Measurements from ENCODE around the gene FGF2. TPM values are rescaled to one million over a fixed set of nuclear protein-coding genes. Genes with fewer than 3 reads are reported as not detected.

The FGF2 gene
- total RNA-seq, 1 experiment from 2014 or later, result 99.0 TPM

GRCh38 chr4:122777846-122778673, 48.6 kb upstream of the FGF2 start:
- no peak overlapping the region for H3K27ac Mint-ChIP-seq

More at GRCh38 chr4:122777846-122778673, 48.6 kb upstream of the FGF2 start:
- Histone ChIP-seq H4K8ac (replicated peaks; ENCODE audit: insufficient read length, low read depth, low read length) (no peak overlapping the region), H2AK5ac (ENCODE audit: insufficient read length, low read length) (no peak overlapping the region), H3K18ac (ENCODE audit: insufficient read length, low read depth, low read length) (no peak overlapping the region), H3K14ac (ENCODE audit: insufficient read depth, low read length) (no peak overlapping the region), H3K23me2 (ENCODE audit: insufficient read length, low read depth, low read length, poor library complexity, severe bottlenecking) (no peaks in the 10 kb centered on the region), H3K9me3 (ENCODE audit: control insufficient read depth, low read depth, low read length) (no peaks in the 10 kb centered on the region), H3K27me3 (ENCODE audit: insufficient read depth, low read length) (no peaks in the 10 kb centered on the region), H3T11ph (ENCODE audit: low read length) (no peak overlapping the region), H2BK120ac (ENCODE audit: low read depth, low read length, poor library complexity, severe bottlenecking) (no peak overlapping the region), H3K27ac (ENCODE audit: insufficient read length, low read depth, low read length) (no peak overlapping the region), H4K91ac (ENCODE audit: insufficient read length, low read depth, low read length) (no peak overlapping the region), H3K4me1 (ENCODE audit: insufficient read depth, low read length) (peaks cover 2% of the 10 kb centered on the region; the same call in 1 of the 2 replicates), H4K5ac (ENCODE audit: insufficient read length, low read depth, low read length) (no peak overlapping the region), H3K79me2 (ENCODE audit: insufficient read depth, low read length) (no peaks in the 10 kb centered on the region), H4K20me1 (ENCODE audit: control insufficient read depth, insufficient read depth, insufficient read length) (no peaks in the 10 kb centered on the region), H2BK5ac (ENCODE audit: insufficient read length, low read length) (no peak overlapping the region), H3K79me1 (ENCODE audit: insufficient read depth, low read depth, low read length, poor library complexity, severe bottlenecking) (no peaks in the 10 kb centered on the region), H3K23ac (ENCODE audit: insufficient read length, low read depth, low read length) (no peak overlapping the region), H2BK12ac (ENCODE audit: insufficient read length, low read depth, low read length) (no peak overlapping the region), H2BK20ac (ENCODE audit: low read depth, low read length, poor library complexity, severe bottlenecking) (no peak overlapping the region), H3K4ac (ENCODE audit: low read depth, low read length) (no peak overlapping the region), H2AFZ (ENCODE audit: low read length) (no peak overlapping the region), H3K4me2 (ENCODE audit: insufficient read depth, insufficient read length, low read length) (no peak overlapping the region), H3K9ac (ENCODE audit: extremely low read depth, insufficient read length, low read length) (no peak overlapping the region), H2BK15ac (ENCODE audit: low read depth, low read length) (no peak overlapping the region), H3K56ac (ENCODE audit: insufficient read length, low read depth, low read length) (no peak overlapping the region)
- no peak overlapping the region for H3K4me3 Mint-ChIP-seq
- H3K36me3 Mint-ChIP-seq (ENCODE audit: insufficient read depth in 1 of 3, low read depth in 3 of 3), result peaks cover 3 to 16% (median 4%) of the 10 kb centered on the region in 3 experiments; a peak in 5 of 7 replicates
- H3K9me3 Mint-ChIP-seq, result peaks cover 0 to 13% of the 10 kb centered on the region in 2 experiments; a peak in 2 of 5 replicates
- DNase-seq, result no peak
- no peaks in the 10 kb centered on the region for H3K27me3 Mint-ChIP-seq (ENCODE audit: low read depth)
- H3K4me1 Mint-ChIP-seq, result peaks cover 44 to 48% of the 10 kb centered on the region in 2 experiments
- no CpG with 5 or more reads among the region's 7 CpGs for WGBS (ENCODE audit: extremely low coverage, insufficient read length, low lambda C conversion rate)
- no peak for TF ChIP-seq CTCF (conservative IDR thresholded peaks at IDR 0.05)

Measured in H9 (cell line).